Peyer's patch (tissue), 4 donors: Measurements from ENCODE around the gene EXOG.

Experiments used
- CTCF ChIP-seq, 6 experiments: fragments of 450-650 bp in 4 of 6; fragments of 200-600 bp in 2 of 6; sonication (generic) in 1 of 6; IDR thresholded peaks; one replicate each; pipeline ENCODE4 v1.5.1; 2017 to 2019; ENCODE audit warnings: antibody characterized with exemption in 6 of 6, mild to moderate bottlenecking in 3 of 6, moderate library complexity in 1 of 6
- POLR2A ChIP-seq, 2 donors: fragments of 450-650 bp; IDR thresholded peaks; one replicate each; pipeline ENCODE4 v1.5.1; 2017; ENCODE audit warnings: antibody characterized with exemption in 2 of 2, mild to moderate bottlenecking in 2 of 2, moderate library complexity in 2 of 2

- TF ChIP-seq CTCF (IDR thresholded peaks at IDR 0.05) (no peak), POLR2A (IDR thresholded peaks at IDR 0.05) (no peak)
Measured at GRCh38 chr3:38565339-38566214, 69.4 kb downstream of the EXOG start.
